ENCODE results near the gene SND1.

The SND1 gene

GRCh38 chr7:127766831-127767459 is 115.0 kb downstream of the SND1 start:
- DNase-seq (ENCODE audit: low read depth in 2 of 2): no peak

GRCh38 chr7:127768241-127768640 is 116.2 kb downstream of the SND1 start:
- DNase-seq (ENCODE audit: low read depth in 2 of 2): no peak

- no peak for DNase-seq (ENCODE audit: low read depth in 2 of 2)
Observed at GRCh38 chr7:127769137-127769536, 117.1 kb downstream of the SND1 start.

GRCh38 chr7:127769696-127770400 is 117.9 kb downstream of the SND1 start:
- DNase-seq (ENCODE audit: low read depth in 2 of 2): no peak

- no peak for DNase-seq (ENCODE audit: low read depth in 2 of 2)
Observed at GRCh38 chr7:127770885-127771284, 118.9 kb downstream of the SND1 start.

- no peak for DNase-seq (ENCODE audit: low read depth in 2 of 2)
Observed at GRCh38 chr7:127771707-127772106, 119.7 kb downstream of the SND1 start.

- no peak for DNase-seq (ENCODE audit: low read depth in 2 of 2)
Observed at GRCh38 chr7:127776776-127777386, 124.9 kb downstream of the SND1 start.

GRCh38 chr7:127780489-127780888 is 128.5 kb downstream of the SND1 start:
- no peak for DNase-seq (ENCODE audit: low read depth in 2 of 2)

- DNase-seq (ENCODE audit: low read depth in 2 of 2): no peak
Observed at GRCh38 chr7:127781081-127781480, 129.1 kb downstream of the SND1 start.

GRCh38 chr7:127782075-127782474 is 130.1 kb downstream of the SND1 start:
- no peak for DNase-seq (ENCODE audit: low read depth in 2 of 2)

- DNase-seq (ENCODE audit: low read depth in 2 of 2): no peak
Observed at GRCh38 chr7:127782654-127783559, 130.9 kb downstream of the SND1 start.

- no peak for DNase-seq (ENCODE audit: low read depth in 2 of 2)
Observed at GRCh38 chr7:127786184-127786583, 134.2 kb downstream of the SND1 start.

- no peak for DNase-seq (ENCODE audit: low read depth in 2 of 2)
Observed at GRCh38 chr7:127789031-127789430, 137.0 kb downstream of the SND1 start.

- DNase-seq (ENCODE audit: low read depth in 2 of 2): no peak
Observed at GRCh38 chr7:127791446-127792189, 139.6 kb downstream of the SND1 start.

- no peak for DNase-seq (ENCODE audit: low read depth in 2 of 2)
Observed at GRCh38 chr7:127792528-127793342, 140.7 kb downstream of the SND1 start.

- no peak for DNase-seq (ENCODE audit: low read depth in 2 of 2)
Observed at GRCh38 chr7:127793582-127793981, 141.6 kb downstream of the SND1 start.

- DNase-seq (ENCODE audit: low read depth in 2 of 2): no peak
Observed at GRCh38 chr7:127794136-127794535, 142.1 kb downstream of the SND1 start.

- DNase-seq (ENCODE audit: low read depth in 2 of 2): no peak
Observed at GRCh38 chr7:127794551-127794950, 142.6 kb downstream of the SND1 start.

GRCh38 chr7:127798023-127798422 is 146.0 kb downstream of the SND1 start:
- no peak for DNase-seq (ENCODE audit: low read depth in 2 of 2)

- no peak for DNase-seq (ENCODE audit: low read depth in 2 of 2)
Observed at GRCh38 chr7:127798769-127799372, 146.9 kb downstream of the SND1 start.
